ENCODE measurements around the gene HSD11B1.
"Not testable (repeated sequence)": the region's sequence is repeated elsewhere in the genome, so short reads cannot be mapped to it uniquely, and the experiment has no call there.

HSD11B1 gene

DNA sequence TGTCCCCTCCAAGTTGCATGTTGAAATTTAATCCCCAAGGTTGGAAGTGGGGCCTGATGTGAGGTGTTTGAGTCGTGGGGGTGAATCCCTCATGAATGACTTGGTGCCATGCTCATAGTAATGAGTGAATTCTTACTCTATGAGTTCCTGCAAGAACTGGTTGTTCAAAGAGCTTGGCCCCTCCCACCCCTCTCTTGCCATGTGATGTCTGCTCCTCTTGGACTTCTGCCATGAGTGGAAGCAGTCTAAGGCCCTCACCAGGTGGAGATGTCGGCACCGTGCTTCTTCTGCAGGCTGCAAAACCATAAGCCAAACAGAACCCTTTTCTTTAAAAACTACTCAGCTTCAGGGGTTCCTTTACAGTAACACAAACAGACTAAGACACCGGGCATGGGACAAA, 15.2 kb upstream of the HSD11B1 start:
- no peak for DNase-seq (ENCODE audit: low spot score)
- TF ChIP-seq, protein P1, sequence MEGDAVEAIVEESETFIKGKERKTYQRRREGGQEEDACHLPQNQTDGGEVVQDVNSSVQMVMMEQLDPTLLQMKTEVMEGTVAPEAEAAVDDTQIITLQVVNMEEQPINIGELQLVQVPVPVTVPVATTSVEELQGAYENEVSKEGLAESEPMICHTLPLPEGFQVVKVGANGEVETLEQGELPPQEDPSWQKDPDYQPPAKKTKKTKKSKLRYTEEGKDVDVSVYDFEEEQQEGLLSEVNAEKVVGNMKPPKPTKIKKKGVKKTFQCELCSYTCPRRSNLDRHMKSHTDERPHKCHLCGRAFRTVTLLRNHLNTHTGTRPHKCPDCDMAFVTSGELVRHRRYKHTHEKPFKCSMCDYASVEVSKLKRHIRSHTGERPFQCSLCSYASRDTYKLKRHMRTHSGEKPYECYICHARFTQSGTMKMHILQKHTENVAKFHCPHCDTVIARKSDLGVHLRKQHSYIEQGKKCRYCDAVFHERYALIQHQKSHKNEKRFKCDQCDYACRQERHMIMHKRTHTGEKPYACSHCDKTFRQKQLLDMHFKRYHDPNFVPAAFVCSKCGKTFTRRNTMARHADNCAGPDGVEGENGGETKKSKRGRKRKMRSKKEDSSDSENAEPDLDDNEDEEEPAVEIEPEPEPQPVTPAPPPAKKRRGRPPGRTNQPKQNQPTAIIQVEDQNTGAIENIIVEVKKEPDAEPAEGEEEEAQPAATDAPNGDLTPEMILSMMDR (IDR thresholded peaks at IDR 0.05; ENCODE audit: extremely low read depth, insufficient read depth, missing control alignments): no peak
- in situ Hi-C loops (cut with MboI; ENCODE audit: low pct_unique_long_range_greater_than_20kb, low sequenced_read_pairs, unreplicated experiment): no loop called here

GRCh38 chr1:209691237-209691636, 13.4 kb upstream of the HSD11B1 start:
- in situ Hi-C loops (cut with MboI; ENCODE audit: low pct_unique_long_range_greater_than_20kb, low sequenced_read_pairs, unreplicated experiment): loop anchor here (10.0 kb wide), 1 partner anchor 116 kb away; no protein-coding TSS in a partner anchor
- no peak for DNase-seq (ENCODE audit: low spot score)
- TF ChIP-seq, protein P1 (IDR thresholded peaks at IDR 0.05; ENCODE audit: extremely low read depth, insufficient read depth, missing control alignments): no peak

GRCh38 chr1:209692296-209692695, 12.3 kb upstream of the HSD11B1 start:
- in situ Hi-C loops (cut with MboI; ENCODE audit: low pct_unique_long_range_greater_than_20kb, low sequenced_read_pairs, unreplicated experiment): loop anchor here (10.0 kb wide), 1 partner anchor 117 kb away; no protein-coding TSS in a partner anchor

GRCh38 chr1:209692745-209693504, 11.7 kb upstream of the HSD11B1 start:
- TF ChIP-seq, protein P1 (IDR thresholded peaks at IDR 0.05; ENCODE audit: extremely low read depth, insufficient read depth, missing control alignments): peak; percentile 81
- peak; percentile 65 for DNase-seq (ENCODE audit: low spot score)
- in situ Hi-C loops (cut with MboI; ENCODE audit: low pct_unique_long_range_greater_than_20kb, low sequenced_read_pairs, unreplicated experiment): loop anchor here (10.0 kb wide), 1 partner anchor 118 kb away; no protein-coding TSS in a partner anchor

More at GRCh38 chr1:209692296-209692695, 12.3 kb upstream of the HSD11B1 start:
- DNase-seq (ENCODE audit: low spot score): no peak
- TF ChIP-seq, protein P1 (IDR thresholded peaks at IDR 0.05; ENCODE audit: extremely low read depth, insufficient read depth, missing control alignments): no peak

DNA sequence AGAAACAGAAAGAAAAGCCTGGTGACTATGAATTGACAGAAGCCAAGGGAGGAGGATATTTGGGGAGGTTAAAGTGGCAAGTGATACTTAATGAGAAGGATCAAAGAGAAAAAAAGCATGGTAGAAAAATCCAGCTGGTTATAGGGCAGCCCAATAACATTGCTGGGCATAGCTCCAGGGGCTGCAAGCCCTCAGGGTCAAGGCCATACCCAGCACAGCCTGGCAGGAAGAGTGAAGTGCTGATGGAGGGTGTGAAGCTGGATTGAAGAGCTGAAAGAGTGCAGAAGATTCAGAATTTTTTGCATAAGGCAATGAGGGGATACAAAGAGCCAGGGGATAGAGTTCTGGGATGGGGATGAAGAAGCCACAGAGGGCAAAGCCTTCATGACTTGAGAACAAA, 8.0 kb upstream of the HSD11B1 start:
- TF ChIP-seq, protein P1 (IDR thresholded peaks at IDR 0.05; ENCODE audit: extremely low read depth, insufficient read depth, missing control alignments): no peak
- in situ Hi-C loops (cut with MboI; ENCODE audit: low pct_unique_long_range_greater_than_20kb, low sequenced_read_pairs, unreplicated experiment): loop anchor here (10.0 kb wide), 1 partner anchor 122 kb away; no protein-coding TSS in a partner anchor
- DNase-seq (ENCODE audit: low spot score): no peak

DNA sequence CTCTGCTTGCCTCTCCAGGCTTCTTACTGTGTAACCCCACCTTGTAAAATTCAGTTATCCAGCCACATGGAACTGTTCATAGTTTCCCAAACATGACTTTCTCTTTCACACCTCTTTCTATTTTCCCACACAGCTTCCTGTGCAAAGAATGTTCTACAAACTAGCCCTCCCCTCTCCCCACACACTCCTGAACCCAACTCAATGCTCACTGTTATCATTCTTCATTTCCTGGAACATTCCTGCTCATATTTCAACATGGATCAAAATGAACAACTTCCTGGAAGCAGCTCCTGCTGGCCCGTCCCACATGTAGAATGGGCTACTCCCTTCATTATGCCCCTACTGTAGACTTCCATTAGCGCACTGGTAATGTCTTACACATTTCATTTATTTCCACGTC, 7.5 kb upstream of the HSD11B1 start:
- in situ Hi-C loops (cut with MboI; ENCODE audit: low pct_unique_long_range_greater_than_20kb, low sequenced_read_pairs, unreplicated experiment): loop anchor here (10.0 kb wide), 1 partner anchor 122 kb away; no protein-coding TSS in a partner anchor
- DNase-seq (ENCODE audit: low spot score): no peak
- TF ChIP-seq, protein P1 (IDR thresholded peaks at IDR 0.05; ENCODE audit: extremely low read depth, insufficient read depth, missing control alignments): no peak

DNA sequence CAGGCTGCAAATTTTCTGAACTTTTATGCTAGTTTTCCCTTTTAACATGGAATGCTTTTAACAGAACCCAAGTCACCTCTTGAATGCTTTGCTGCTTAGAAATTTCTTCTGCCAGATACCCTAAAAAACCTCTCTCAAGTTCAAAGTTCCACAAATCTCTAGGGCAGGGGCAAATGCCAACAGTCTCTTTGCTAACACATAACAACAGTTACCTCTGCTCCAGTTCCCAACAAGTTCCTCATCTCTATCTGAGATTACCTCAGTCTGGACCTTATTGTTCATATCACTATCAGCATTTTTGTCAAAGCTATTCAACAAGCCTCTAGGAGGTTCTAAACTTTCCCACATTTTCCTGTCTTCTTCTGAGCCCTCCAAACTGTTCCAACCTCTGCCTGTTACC, 4.0 kb upstream of the HSD11B1 start:
- DNase-seq (ENCODE audit: low spot score); in situ Hi-C loops (cut with MboI; ENCODE audit: low pct_unique_long_range_greater_than_20kb, low sequenced_read_pairs, unreplicated experiment): not testable (repeated sequence)

All from GM13977 (cell line).